IPS-15b (cell line): Measurements from ENCODE around the gene HS6ST3.

Source experiments
- H3K27me3 ChIP-seq: one replicate; pipeline ENCODE4 v1.6.1; 2013; ENCODE audit warnings: low read length; ENCODE audit not compliant: control insufficient read depth, insufficient read depth
- H3K36me3 ChIP-seq: one replicate; pipeline ENCODE4 v1.6.1; 2013; ENCODE audit warnings: low read length; ENCODE audit not compliant: control insufficient read depth, insufficient read depth
- H3K4me1 ChIP-seq: one replicate; pipeline ENCODE4 v1.6.1; 2013; ENCODE audit warnings: mild to moderate bottlenecking, low read length; ENCODE audit not compliant: control insufficient read depth, insufficient read depth
- H3K4me3 ChIP-seq: one replicate; pipeline ENCODE4 v1.5.1; 2013; ENCODE audit warnings: low read depth, low read length
- H3K9ac ChIP-seq: one replicate; pipeline ENCODE4 v1.6.1; 2013; ENCODE audit warnings: low read depth, mild to moderate bottlenecking, low read length
- H3K9me3 ChIP-seq: one replicate; pipeline ENCODE4 v1.6.1; 2013; ENCODE audit warnings: mild to moderate bottlenecking, low read length; ENCODE audit not compliant: control insufficient read depth, insufficient read depth

HS6ST3 gene

GRCh38 chr13:96810104-96810503 lies 720.2 kb downstream of the HS6ST3 start:
- H3K9me3 ChIP-seq, result no peaks in the 10 kb centered on the region
- H3K36me3 ChIP-seq, result no peaks in the 10 kb centered on the region
- H3K9ac ChIP-seq, result no peak overlapping the region
- H3K4me1 ChIP-seq, result no peaks in the 10 kb centered on the region
- no peak overlapping the region for H3K4me3 ChIP-seq
- H3K27me3 ChIP-seq, result no peaks in the 10 kb centered on the region

GRCh38 chr13:96811049-96811448 lies 721.1 kb downstream of the HS6ST3 start:
- no peak overlapping the region for H3K4me3 ChIP-seq
- no peaks in the 10 kb centered on the region for H3K27me3 ChIP-seq
- H3K9ac ChIP-seq, result no peak overlapping the region
- H3K36me3 ChIP-seq, result no peaks in the 10 kb centered on the region
- no peaks in the 10 kb centered on the region for H3K9me3 ChIP-seq
- H3K4me1 ChIP-seq, result no peaks in the 10 kb centered on the region

- no peak overlapping the region for H3K4me3 ChIP-seq
- no peaks in the 10 kb centered on the region for H3K9me3 ChIP-seq
- H3K9ac ChIP-seq, result no peak overlapping the region
These were observed 726.4 kb downstream of the HS6ST3 start for GRCh38 chr13:96816261-96816660.

DNA sequence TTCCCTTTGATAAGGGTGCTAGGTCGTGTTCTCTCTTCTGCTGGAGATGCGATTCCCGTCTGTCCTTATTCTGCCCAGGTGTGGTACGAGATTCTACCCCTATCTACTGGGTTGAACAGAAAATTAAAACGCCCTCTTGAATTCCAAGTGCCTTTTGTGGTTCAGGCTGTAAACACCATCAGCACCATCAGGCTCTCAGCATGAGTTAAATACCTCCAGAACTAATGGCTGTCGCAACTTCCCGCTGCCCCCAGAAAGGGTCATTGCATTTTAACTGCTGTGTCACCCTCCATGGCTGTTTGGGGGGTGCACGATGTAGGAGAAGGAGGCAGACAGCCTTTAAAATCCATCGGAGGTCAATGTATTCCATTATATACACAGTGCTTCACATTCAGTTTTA lies 727.0 kb downstream of the HS6ST3 start:
- Histone ChIP-seq H3K27me3 (no peaks in the 10 kb centered on the region), H3K9me3 (no peaks in the 10 kb centered on the region), H3K36me3 (no peaks in the 10 kb centered on the region), H3K4me1 (peaks cover 6% of the 10 kb centered on the region), H3K4me3 (peak overlapping the region; percentile 4), H3K9ac (no peak overlapping the region)

More at GRCh38 chr13:96816261-96816660, 726.4 kb downstream of the HS6ST3 start:
- Histone ChIP-seq H3K27me3 (no peaks in the 10 kb centered on the region), H3K36me3 (no peaks in the 10 kb centered on the region), H3K4me1 (peaks cover 6% of the 10 kb centered on the region)

DNA sequence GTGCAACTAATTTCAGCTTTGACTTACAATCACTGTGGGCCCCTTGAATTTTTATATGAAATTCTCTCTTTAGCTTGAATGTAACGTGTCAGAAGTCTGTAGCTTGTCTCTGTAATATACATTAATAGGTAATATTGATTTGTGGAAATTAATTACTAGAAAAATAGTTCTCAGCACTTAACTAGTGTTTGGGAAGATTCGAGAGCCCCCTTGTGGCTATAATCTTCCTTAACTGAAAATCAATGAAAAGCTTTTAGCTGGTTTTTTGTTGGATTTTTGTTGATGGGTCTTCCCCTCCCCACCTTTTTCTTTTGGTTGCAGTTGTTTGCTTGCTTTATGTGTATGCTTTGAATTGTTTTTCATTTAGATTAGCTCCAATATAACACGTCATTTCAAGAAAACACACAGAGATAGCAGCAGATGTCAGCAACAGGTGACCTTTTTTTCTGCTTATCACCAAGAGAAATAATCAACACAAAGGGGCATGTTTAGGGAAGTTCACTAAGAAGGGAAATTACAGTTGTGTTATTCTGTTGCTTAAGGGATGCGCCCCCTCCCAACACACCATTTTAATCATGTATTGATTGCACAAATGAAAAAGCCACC lies 727.5 kb downstream of the HS6ST3 start:
- peaks cover 6% of the 10 kb centered on the region for H3K4me1 ChIP-seq
- no peaks in the 10 kb centered on the region for H3K36me3 ChIP-seq
- no peaks in the 10 kb centered on the region for H3K27me3 ChIP-seq
- H3K4me3 ChIP-seq, result no peak overlapping the region
- no peaks in the 10 kb centered on the region for H3K9me3 ChIP-seq
- no peak overlapping the region for H3K9ac ChIP-seq

DNA sequence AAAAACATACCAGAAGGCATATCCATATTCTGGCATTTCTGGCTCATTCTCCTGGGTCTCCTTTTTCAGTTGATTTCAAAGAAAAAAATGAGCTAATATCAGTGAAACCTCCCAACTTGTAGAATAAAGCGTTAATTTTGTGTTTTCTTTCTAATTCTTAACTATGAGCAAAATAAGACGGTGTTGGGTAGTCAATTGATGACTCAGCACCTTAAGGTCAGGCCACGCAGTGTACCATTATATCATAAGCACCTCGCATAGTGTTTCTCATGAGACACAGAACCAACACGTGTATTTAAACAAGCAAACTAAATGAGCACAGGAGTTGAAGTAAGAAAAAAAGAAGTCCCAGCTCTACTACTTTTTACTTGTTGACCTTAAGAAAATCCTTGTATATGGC lies 729.5 kb downstream of the HS6ST3 start:
- Histone ChIP-seq H3K4me3 (no peak overlapping the region), H3K4me1 (peaks cover 6% of the 10 kb centered on the region), H3K9me3 (no peaks in the 10 kb centered on the region), H3K36me3 (no peaks in the 10 kb centered on the region), H3K27me3 (no peaks in the 10 kb centered on the region), H3K9ac (no peak overlapping the region)

GRCh38 chr13:96821381-96821780 lies 731.5 kb downstream of the HS6ST3 start:
- H3K4me1 ChIP-seq, result peaks cover 5% of the 10 kb centered on the region
- H3K4me3 ChIP-seq, result no peak overlapping the region
- H3K9me3 ChIP-seq, result no peaks in the 10 kb centered on the region
- no peaks in the 10 kb centered on the region for H3K27me3 ChIP-seq
- H3K36me3 ChIP-seq, result no peaks in the 10 kb centered on the region
- no peak overlapping the region for H3K9ac ChIP-seq

DNA sequence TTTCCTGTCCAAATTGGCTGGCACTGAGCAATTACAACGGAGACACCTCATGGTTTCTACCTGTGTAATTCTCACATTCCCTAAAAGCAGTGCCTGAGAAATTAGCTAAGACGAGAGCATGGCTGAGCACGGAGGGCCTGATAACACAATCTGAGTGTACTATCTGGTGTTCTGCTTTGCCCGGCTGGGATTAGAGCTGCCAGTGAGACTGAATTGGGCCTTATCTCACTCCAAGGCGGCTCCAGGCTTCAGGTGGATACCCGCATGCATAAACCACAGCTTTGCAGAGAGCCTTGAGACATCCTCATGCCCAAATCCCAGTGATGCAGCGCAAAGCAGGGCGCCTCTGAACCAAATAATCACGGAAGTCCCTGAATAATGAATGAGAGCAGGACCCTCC lies 732.1 kb downstream of the HS6ST3 start:
- H3K27me3 ChIP-seq, result no peaks in the 10 kb centered on the region
- no peaks in the 10 kb centered on the region for H3K36me3 ChIP-seq
- no peak overlapping the region for H3K9ac ChIP-seq
- peaks cover 3% of the 10 kb centered on the region for H3K4me1 ChIP-seq
- H3K9me3 ChIP-seq, result no peaks in the 10 kb centered on the region
- H3K4me3 ChIP-seq, result no peak overlapping the region

- H3K4me3 ChIP-seq, result no peak overlapping the region
- no peaks in the 10 kb centered on the region for H3K36me3 ChIP-seq
- H3K4me1 ChIP-seq, result no peaks in the 10 kb centered on the region
- no peaks in the 10 kb centered on the region for H3K9me3 ChIP-seq
- no peaks in the 10 kb centered on the region for H3K27me3 ChIP-seq
- no peak overlapping the region for H3K9ac ChIP-seq
These were observed 733.0 kb downstream of the HS6ST3 start for GRCh38 chr13:96822895-96823294.

DNA sequence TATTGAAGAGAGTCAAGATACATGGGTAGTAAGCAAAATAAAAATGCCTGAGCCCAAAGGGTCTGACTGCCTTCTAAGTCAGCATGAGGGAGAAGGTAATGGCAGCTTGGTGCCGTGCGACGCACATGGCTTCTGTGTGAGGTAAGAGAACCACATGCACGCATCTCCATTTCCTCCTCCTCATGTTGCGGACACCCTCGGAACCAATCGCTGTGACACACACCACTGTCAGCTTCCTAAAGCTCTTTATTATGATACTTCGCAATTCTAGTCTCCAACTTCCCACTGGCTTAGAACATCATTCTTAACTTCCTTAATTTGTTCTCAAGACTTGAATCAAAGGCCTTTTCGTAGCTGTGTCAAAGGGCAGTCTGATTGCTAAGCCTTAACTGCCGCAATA lies 734.2 kb downstream of the HS6ST3 start:
- no peak overlapping the region for H3K4me3 ChIP-seq
- H3K9me3 ChIP-seq, result no peaks in the 10 kb centered on the region
- no peaks in the 10 kb centered on the region for H3K4me1 ChIP-seq
- no peaks in the 10 kb centered on the region for H3K36me3 ChIP-seq
- no peaks in the 10 kb centered on the region for H3K27me3 ChIP-seq
- no peak overlapping the region for H3K9ac ChIP-seq

DNA sequence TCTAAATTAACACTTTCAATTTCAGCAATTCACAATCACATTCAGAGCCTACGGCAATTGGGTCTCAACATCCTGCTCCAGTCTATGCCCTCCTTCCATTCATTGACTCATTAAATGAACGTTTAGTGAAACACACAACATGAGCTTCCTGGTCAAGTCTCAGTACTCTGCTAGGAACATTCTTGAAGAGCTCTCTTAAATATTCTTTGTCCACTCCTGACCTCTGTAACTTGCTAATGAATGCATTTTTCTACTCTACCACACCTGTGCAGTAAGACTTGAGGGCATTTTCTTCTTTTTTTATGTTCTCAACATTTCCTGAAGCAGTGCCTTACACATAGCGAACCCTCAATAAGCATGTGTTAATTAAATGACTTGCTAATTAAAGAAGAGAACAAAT lies 735.7 kb downstream of the HS6ST3 start:
- Histone ChIP-seq H3K4me3 (no peak overlapping the region), H3K36me3 (no peaks in the 10 kb centered on the region), H3K27me3 (no peaks in the 10 kb centered on the region)

GRCh38 chr13:96834626-96835025 lies 744.7 kb downstream of the HS6ST3 start:
- no peak overlapping the region for H3K9ac ChIP-seq
- no peak overlapping the region for H3K4me3 ChIP-seq
- no peaks in the 10 kb centered on the region for H3K9me3 ChIP-seq
- H3K27me3 ChIP-seq, result no peaks in the 10 kb centered on the region
- no peaks in the 10 kb centered on the region for H3K36me3 ChIP-seq
- no peaks in the 10 kb centered on the region for H3K4me1 ChIP-seq

More for the DNA sequence above, 735.7 kb downstream of the HS6ST3 start:
- no peaks in the 10 kb centered on the region for H3K4me1 ChIP-seq
- H3K9ac ChIP-seq, result no peak overlapping the region
- no peaks in the 10 kb centered on the region for H3K9me3 ChIP-seq
